HL-60 (cell line): ENCODE results near the gene STRA6.

Experiments
- DNase-seq, 2 experiments: peaks; one replicate each; pipeline ENCODE4 v3.0.0-alpha.2; 2010 to 2020; ENCODE audit warnings: low read depth in 1 of 2, low spot score in 1 of 2
- H3K27ac ChIP-seq: fragments of 250-450 bp; sonication (Bioruptor Pico); replicated peaks from 2 replicates; pipeline ENCODE4 v1.5.1; 2020; ENCODE audit warnings: mild to moderate bottlenecking, moderate library complexity
- H3K27me3 ChIP-seq: fragments of 250-450 bp; sonication (Bioruptor Pico); 2 replicates; pipeline ENCODE4 v1.5.1; 2021; ENCODE audit warnings: mild to moderate bottlenecking, moderate library complexity; ENCODE audit not compliant: insufficient read depth, poor library complexity, severe bottlenecking
- H3K4me3 ChIP-seq: replicated peaks from 2 replicates; pipeline ENCODE4 v1.5.1; 2011; ENCODE audit warnings: mild to moderate bottlenecking, control low read depth, low read length; ENCODE audit not compliant: insufficient read depth
- GABPA ChIP-seq: IDR thresholded peaks from 2 replicates; pipeline ENCODE4 v1.6.1; 2012; ENCODE audit warnings: low read depth
- POLR2AphosphoS5 ChIP-seq: IDR thresholded peaks from 2 replicates; pipeline ENCODE4 v1.6.1; 2012; ENCODE audit warnings: low read depth
- REST ChIP-seq: IDR thresholded peaks from 2 replicates; pipeline ENCODE4 v1.6.1; 2012; ENCODE audit warnings: low read depth; ENCODE audit not compliant: insufficient replicate concordance
- SPI1 ChIP-seq: IDR thresholded peaks from 2 replicates; pipeline ENCODE4 v1.6.1; 2012; ENCODE audit warnings: low read depth, mild to moderate bottlenecking, borderline replicate concordance
- TF ChIP-seq, protein P1 (sequence below): IDR thresholded peaks from one replicate; pipeline ENCODE4 v1.5.1; 2011; ENCODE audit warnings: low read length, control low read depth, inconsistent platforms; ENCODE audit not compliant: insufficient read depth

The STRA6 gene

DNA sequence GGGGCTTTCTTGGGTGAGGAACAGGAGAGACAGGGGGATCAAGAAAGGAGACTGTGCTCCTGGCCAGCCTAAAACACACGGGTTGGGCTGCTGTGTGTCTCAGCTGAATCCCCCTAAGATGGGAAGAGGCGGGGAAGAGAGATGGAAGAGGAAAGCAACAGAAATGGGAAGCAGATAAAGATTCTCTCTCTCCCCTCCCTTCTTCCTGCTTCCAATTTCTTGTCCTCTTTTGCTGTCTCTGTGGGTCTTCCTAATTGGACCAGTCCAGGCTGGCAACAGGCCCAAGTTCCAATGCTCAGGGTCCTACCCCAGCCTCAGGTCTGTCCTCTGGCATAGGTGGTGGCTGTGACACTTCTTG lies 65.1 kb downstream of the STRA6 start:
- Histone ChIP-seq H3K27me3 (peaks cover 68% of the 10 kb centered on the region), H3K4me3 (no peak overlapping the region), H3K27ac (no peak overlapping the region)
- no peak for DNase-seq
- TF ChIP-seq POLR2AphosphoS5, result no peak
- TF ChIP-seq, protein P1, sequence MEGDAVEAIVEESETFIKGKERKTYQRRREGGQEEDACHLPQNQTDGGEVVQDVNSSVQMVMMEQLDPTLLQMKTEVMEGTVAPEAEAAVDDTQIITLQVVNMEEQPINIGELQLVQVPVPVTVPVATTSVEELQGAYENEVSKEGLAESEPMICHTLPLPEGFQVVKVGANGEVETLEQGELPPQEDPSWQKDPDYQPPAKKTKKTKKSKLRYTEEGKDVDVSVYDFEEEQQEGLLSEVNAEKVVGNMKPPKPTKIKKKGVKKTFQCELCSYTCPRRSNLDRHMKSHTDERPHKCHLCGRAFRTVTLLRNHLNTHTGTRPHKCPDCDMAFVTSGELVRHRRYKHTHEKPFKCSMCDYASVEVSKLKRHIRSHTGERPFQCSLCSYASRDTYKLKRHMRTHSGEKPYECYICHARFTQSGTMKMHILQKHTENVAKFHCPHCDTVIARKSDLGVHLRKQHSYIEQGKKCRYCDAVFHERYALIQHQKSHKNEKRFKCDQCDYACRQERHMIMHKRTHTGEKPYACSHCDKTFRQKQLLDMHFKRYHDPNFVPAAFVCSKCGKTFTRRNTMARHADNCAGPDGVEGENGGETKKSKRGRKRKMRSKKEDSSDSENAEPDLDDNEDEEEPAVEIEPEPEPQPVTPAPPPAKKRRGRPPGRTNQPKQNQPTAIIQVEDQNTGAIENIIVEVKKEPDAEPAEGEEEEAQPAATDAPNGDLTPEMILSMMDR, result no peak
- TF ChIP-seq SPI1, result no peak
- TF ChIP-seq GABPA, result no peak
- TF ChIP-seq REST, result no peak

GRCh38 chr15:74136814-74137536 lies 65.6 kb downstream of the STRA6 start:
- Histone ChIP-seq H3K4me3 (no peak overlapping the region), H3K27ac (no peak overlapping the region), H3K27me3 (peaks cover 70% of the 10 kb centered on the region)
- DNase-seq, result no peak
- TF ChIP-seq REST (no peak), POLR2AphosphoS5 (no peak), GABPA (no peak), SPI1 (no peak)
- TF ChIP-seq, protein P1, result no peak

GRCh38 chr15:74136540-74136813 lies 66.1 kb downstream of the STRA6 start:
- TF ChIP-seq REST (no peak), SPI1 (no peak), POLR2AphosphoS5 (no peak), GABPA (no peak)
- TF ChIP-seq, protein P1, result no peak
- no peak for DNase-seq
- Histone ChIP-seq H3K27me3 (peaks cover 74% of the 10 kb centered on the region), H3K4me3 (no peak overlapping the region), H3K27ac (no peak overlapping the region)
